Measurements from ENCODE around the gene APOB.
"Not testable (repeated sequence)": the region's sequence is repeated elsewhere in the genome, so short reads cannot be mapped to it uniquely, and the experiment has no call there.

The APOB gene

GRCh38 chr2:21034156-21034971 lies 9.5 kb downstream of the APOB start:
- H3K4me1 Mint-ChIP-seq (ENCODE audit: low read depth): no peaks in the 10 kb centered on the region
- H3K4me3 Mint-ChIP-seq: no peak overlapping the region
- H3K27me3 Mint-ChIP-seq (ENCODE audit: low read depth): no peaks in the 10 kb centered on the region
- H3K9me3 Mint-ChIP-seq: no peaks in the 10 kb centered on the region
- no peak for DNase-seq (ENCODE audit: low spot score)
- H3K27ac Mint-ChIP-seq: no peak overlapping the region
- H3K36me3 Mint-ChIP-seq (ENCODE audit: low read depth): no peaks in the 10 kb centered on the region

DNA sequence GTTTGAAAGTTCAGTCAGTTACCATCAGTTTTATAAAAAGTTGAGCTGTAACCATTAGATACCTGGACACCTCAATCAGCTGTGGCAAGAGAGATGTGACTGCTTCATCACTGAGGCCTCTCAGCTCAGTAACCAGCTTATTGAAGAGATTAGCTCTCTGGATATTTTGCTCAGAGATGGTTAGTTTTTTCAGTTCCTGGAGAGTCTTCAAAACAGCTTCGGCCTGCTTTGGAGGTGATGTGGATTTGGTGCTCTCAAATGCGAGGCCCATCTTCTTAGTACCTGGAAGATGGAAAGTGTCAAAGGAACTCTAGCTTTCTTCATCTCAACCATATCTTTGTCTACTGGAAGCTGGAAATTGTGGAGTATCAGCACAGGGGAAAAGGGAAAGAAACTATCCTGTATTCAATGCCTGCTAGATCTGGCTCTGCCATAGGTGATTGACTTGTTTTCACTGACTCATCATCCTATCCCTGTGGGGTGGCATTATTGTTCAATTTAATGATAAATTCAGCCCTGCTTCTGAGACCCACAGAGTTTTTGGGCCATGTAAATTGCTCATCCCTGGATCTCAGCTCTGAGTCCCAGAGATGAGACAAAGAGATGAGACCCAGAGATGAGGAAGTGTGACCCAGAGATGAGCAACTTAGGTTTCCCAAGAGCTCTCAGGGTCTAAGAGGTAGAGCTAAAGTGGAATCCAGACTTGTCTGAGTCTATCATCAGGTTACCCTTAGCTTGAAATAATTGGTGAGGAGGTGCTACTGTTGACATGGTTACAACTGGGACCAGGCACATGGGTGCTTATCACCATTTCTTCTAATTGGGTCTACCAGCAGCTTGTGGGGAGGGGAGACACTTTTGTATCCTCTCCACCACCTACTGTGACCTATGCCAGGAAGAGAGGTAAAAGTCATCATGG lies 10.4 kb downstream of the APOB start:
- Mint-ChIP-seq H3K27me3 (ENCODE audit: low read depth) (no peaks in the 10 kb centered on the region), H3K4me1 (ENCODE audit: low read depth) (no peaks in the 10 kb centered on the region), H3K4me3 (no peak overlapping the region), H3K9me3 (no peaks in the 10 kb centered on the region), H3K27ac (no peak overlapping the region), H3K36me3 (ENCODE audit: low read depth) (no peaks in the 10 kb centered on the region)
- no peak for DNase-seq (ENCODE audit: low spot score)

DNA sequence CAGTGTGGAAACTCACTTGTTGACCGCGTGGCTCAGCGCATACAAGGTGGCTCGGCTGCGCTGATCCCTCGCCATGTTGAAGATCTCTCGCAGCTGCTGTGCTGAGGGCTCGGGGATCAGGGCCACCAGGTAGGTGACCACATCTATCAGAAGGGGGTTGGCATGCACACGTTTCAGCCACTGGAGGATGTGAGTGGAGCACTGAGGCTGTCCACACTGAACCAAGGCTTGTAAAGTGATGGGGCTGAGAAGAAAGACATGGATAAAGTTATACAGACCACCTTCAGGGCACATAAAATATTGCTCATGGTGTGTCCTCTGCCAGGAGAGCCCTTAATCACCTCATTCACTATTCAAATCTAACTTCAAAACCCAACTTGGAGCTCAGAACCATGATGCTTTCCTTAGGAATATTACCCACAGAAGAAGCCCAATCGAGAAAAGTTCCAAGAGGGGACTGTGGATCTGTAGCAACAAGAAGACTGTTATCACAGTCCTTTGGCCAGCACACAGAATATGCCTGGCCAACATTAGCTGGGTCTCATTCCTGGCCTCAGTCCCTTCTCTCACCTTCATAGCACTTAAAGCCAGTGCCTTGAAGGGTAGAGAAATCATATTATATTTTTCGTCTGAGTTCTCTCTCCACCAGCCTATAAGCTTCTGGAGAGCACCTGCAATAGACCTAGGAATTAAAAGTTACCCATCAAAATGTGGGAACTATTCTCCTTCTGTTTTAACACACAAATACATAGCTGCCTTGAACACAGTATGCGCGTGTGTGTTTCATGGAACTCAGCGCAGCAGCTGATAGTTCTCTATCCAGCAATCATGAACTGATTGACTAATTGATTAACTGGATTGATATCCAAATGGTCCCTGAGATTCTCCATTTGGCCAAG lies 11.3 kb downstream of the APOB start:
- H3K36me3 Mint-ChIP-seq (ENCODE audit: low read depth): no peaks in the 10 kb centered on the region
- no peaks in the 10 kb centered on the region for H3K27me3 Mint-ChIP-seq (ENCODE audit: low read depth)
- no peak overlapping the region for H3K4me3 Mint-ChIP-seq
- no peaks in the 10 kb centered on the region for H3K4me1 Mint-ChIP-seq (ENCODE audit: low read depth)
- H3K27ac Mint-ChIP-seq: no peak overlapping the region
- no peaks in the 10 kb centered on the region for H3K9me3 Mint-ChIP-seq
- no peak for DNase-seq (ENCODE audit: low spot score)

DNA sequence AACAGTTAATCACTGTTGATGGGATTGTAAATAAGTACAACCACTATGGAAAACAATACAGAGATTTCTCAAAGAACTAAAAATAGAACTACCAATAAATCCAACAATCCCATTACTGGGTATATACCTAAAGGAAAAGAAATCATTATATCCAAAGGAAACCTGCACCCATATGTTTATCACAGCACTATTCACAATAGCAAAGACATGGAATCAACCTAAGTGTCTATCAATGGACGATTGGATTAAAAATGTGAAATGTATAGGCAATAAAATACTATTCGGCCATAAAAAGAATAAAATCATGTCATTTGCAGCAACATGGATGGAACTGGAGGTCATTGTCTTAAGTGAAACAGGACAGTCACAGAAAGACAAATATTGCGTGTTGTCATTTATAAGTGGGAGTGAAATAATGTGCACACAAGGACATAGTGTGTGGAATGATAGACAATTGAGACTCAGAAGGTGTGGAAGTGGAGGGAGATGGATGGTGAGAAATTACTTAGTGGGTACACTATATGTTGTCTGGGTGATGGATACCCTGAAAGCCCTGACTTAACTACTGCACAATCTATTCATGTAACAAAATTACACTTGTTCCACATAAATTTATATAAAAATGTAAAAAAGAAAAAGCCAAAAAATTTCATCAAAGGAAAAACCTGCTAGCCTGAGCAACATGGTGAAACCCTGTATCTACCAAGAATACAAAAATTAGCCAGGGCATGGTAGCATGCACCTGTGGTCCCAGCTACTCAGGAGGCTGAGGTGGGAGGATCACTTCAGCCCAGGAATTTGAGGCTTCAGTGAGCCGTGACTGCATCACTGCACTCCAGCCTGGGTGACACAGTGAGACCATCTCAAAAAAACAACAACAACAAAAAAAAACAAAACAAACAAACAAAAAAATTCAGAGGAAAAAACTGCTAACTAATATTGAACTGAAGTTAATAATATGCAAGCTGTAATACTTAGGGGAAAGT lies 12.6 kb downstream of the APOB start:
- Mint-ChIP-seq H3K4me1 (ENCODE audit: low read depth) (no peaks in the 10 kb centered on the region), H3K27ac (no peak overlapping the region), H3K36me3 (ENCODE audit: low read depth) (no peaks in the 10 kb centered on the region), H3K27me3 (ENCODE audit: low read depth) (no peaks in the 10 kb centered on the region), H3K9me3 (no peaks in the 10 kb centered on the region), H3K4me3 (no peak overlapping the region)
- DNase-seq (ENCODE audit: low spot score): no peak

GRCh38 chr2:21029519-21029918 lies 14.4 kb downstream of the APOB start:
- Mint-ChIP-seq H3K4me3 (no peak overlapping the region), H3K27me3 (ENCODE audit: low read depth) (no peaks in the 10 kb centered on the region), H3K36me3 (ENCODE audit: low read depth) (no peaks in the 10 kb centered on the region), H3K9me3 (no peaks in the 10 kb centered on the region), H3K27ac (no peak overlapping the region), H3K4me1 (ENCODE audit: low read depth) (no peaks in the 10 kb centered on the region)
- DNase-seq (ENCODE audit: low spot score): no peak

GRCh38 chr2:21028951-21029350 lies 14.9 kb downstream of the APOB start:
- DNase-seq (ENCODE audit: low spot score); H3K4me3 Mint-ChIP-seq; H3K27me3 Mint-ChIP-seq (ENCODE audit: low read depth); H3K9me3 Mint-ChIP-seq; H3K36me3 Mint-ChIP-seq (ENCODE audit: low read depth); H3K27ac Mint-ChIP-seq; H3K4me1 Mint-ChIP-seq (ENCODE audit: low read depth): not testable (repeated sequence)

- Mint-ChIP-seq H3K27me3 (ENCODE audit: low read depth) (no peaks in the 10 kb centered on the region), H3K27ac (no peak overlapping the region), H3K4me3 (no peak overlapping the region), H3K4me1 (ENCODE audit: low read depth) (no peaks in the 10 kb centered on the region), H3K36me3 (ENCODE audit: low read depth) (no peaks in the 10 kb centered on the region), H3K9me3 (no peaks in the 10 kb centered on the region)
- no peak for DNase-seq (ENCODE audit: low spot score)
Observed at GRCh38 chr2:21028021-21028947, 15.6 kb downstream of the APOB start.

GRCh38 chr2:21026479-21027282 lies 17.2 kb downstream of the APOB start:
- no peaks in the 10 kb centered on the region for H3K4me1 Mint-ChIP-seq (ENCODE audit: low read depth)
- no peak overlapping the region for H3K4me3 Mint-ChIP-seq
- H3K9me3 Mint-ChIP-seq: no peaks in the 10 kb centered on the region
- no peaks in the 10 kb centered on the region for H3K36me3 Mint-ChIP-seq (ENCODE audit: low read depth)
- no peak for DNase-seq (ENCODE audit: low spot score)
- no peak overlapping the region for H3K27ac Mint-ChIP-seq
- no peaks in the 10 kb centered on the region for H3K27me3 Mint-ChIP-seq (ENCODE audit: low read depth)

DNA sequence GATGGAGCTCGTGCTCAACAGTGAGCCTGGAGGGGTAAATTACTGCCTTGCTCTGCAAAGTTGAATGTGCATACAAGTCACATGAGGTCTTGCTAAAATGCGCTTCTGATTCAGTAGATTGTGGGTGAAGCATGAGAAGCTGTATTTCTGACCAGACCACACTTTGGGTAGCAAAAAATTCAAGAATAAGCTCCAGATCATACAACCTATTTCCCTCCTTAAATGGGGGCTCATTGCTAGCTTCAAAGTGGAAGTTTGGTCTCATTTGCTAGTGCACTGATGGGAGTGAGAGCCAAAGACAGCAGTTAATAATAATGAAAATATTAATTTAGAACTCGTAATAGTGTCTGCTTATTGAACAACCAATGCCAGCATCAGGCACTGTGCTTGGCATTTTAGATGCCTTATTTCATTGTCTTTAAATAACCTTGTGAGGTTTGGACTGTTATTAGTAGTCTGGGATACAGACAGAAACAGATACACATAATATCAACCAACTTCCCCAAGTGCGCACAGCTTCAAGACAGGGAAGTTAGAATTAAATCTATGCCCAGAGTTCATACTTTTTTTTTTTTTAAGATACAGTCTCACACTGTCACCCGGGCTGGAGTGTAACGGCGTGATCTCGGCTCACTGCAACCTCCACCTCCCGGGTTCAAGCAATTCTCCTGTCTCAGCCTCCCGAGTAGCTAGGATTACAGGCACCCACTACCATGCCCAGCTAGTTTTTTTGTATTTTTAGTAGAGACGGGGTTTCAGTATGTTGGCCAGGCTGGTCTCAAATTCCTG lies 18.0 kb downstream of the APOB start:
- DNase-seq (ENCODE audit: low spot score): no peak
- H3K36me3 Mint-ChIP-seq (ENCODE audit: low read depth): no peaks in the 10 kb centered on the region
- no peak overlapping the region for H3K27ac Mint-ChIP-seq
- no peak overlapping the region for H3K4me3 Mint-ChIP-seq
- no peaks in the 10 kb centered on the region for H3K27me3 Mint-ChIP-seq (ENCODE audit: low read depth)
- H3K9me3 Mint-ChIP-seq: no peaks in the 10 kb centered on the region
- H3K4me1 Mint-ChIP-seq (ENCODE audit: low read depth): no peaks in the 10 kb centered on the region

DNA sequence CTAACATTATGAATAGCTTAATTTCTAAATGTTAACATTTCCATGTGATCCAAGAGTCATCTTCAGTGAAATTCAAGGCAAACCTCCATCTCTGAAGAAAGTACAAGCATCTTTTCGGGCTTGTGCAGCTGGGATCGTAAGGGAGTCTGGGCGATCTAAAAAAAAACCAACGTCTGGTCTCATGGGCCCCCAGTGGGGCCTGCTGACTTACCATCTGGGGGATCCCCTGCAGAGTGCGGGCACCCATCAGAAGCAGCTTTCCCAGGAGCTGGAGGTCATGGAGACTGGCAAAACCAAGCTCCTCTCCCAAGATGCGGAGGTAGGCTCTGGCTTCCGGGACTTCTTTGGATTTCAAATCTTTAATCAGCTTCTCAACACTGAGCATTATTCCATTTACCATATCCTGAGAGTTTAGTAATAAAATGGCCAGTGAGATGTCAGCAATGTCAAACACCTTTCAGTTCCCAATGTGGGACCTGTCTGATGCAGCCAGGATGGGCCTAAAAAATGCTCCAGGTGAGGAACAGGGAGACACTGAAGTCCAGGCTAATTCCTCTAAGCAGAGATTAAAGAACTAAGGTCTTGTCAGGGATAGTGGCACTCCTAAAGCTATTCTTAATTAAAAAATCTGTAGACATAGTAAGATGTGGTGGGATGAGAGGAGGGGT lies 19.0 kb downstream of the APOB start:
- Mint-ChIP-seq H3K36me3 (ENCODE audit: low read depth) (no peaks in the 10 kb centered on the region), H3K4me1 (ENCODE audit: low read depth) (no peaks in the 10 kb centered on the region)

GRCh38 chr2:21024198-21024597 lies 19.7 kb downstream of the APOB start:
- Mint-ChIP-seq H3K27ac (no peak overlapping the region), H3K36me3 (ENCODE audit: low read depth) (no peaks in the 10 kb centered on the region), H3K9me3 (no peaks in the 10 kb centered on the region), H3K27me3 (ENCODE audit: low read depth) (no peaks in the 10 kb centered on the region), H3K4me1 (ENCODE audit: low read depth) (no peaks in the 10 kb centered on the region), H3K4me3 (no peak overlapping the region)
- DNase-seq (ENCODE audit: low spot score): no peak

More for the DNA sequence above, 19.0 kb downstream of the APOB start:
- no peak for DNase-seq (ENCODE audit: low spot score)
- Mint-ChIP-seq H3K27me3 (ENCODE audit: low read depth) (no peaks in the 10 kb centered on the region), H3K9me3 (no peaks in the 10 kb centered on the region), H3K4me3 (no peak overlapping the region), H3K27ac (no peak overlapping the region)
